Renal cortex interstitium (tissue), 11 donors: ENCODE results near the gene HAP1. TPM values are rescaled to one million over a fixed set of nuclear protein-coding genes. Genes with fewer than 3 reads are reported as not detected.
"Not testable (repeated sequence)": the region's sequence is repeated elsewhere in the genome, so short reads cannot be mapped to it uniquely, and the experiment has no call there.

Experiments used
- DNase-seq, 11 donors: peaks; one replicate each; pipeline ENCODE4 v3.0.0-alpha.2; 2013; ENCODE audit warnings: low read depth in 9 of 11, low spot score in 4 of 11; ENCODE audit errors: extremely low read depth in 1 of 11
- polyA plus RNA-seq, 3 donors: library from polyadenylated mRNA; unstranded; fragments of 120-200 nt; gene quantifications; one replicate each; pipeline ENCODE4 v1.2.1, GENCODE V29; 2013; ENCODE audit not compliant: insufficient read length in 3 of 3

Gene HAP1
- polyA plus RNA-seq, 3 donors, result 0.90 to 1.2 (median 0.90) TPM

DNA sequence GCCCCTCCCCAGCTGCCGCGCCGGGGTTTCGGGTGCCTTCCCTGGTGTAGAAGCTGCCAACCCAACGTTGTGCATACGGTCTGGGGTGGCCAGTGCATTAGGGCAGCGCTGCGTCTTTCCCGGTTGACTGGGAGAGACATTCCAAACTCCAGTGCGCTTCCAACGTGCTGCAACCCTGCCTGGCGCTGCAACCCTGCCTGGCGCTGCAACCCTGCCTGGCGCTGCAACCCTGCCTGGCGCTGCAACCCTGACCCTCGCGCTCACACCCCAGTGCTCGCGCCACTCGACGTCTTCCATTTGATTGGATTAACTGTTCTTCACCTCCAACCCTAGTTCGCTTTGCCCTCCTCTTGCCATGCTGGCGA is 488 bp upstream of the HAP1 start:
- DNase-seq, result peak in 1 of 11 donors; percentile 21

DNA sequence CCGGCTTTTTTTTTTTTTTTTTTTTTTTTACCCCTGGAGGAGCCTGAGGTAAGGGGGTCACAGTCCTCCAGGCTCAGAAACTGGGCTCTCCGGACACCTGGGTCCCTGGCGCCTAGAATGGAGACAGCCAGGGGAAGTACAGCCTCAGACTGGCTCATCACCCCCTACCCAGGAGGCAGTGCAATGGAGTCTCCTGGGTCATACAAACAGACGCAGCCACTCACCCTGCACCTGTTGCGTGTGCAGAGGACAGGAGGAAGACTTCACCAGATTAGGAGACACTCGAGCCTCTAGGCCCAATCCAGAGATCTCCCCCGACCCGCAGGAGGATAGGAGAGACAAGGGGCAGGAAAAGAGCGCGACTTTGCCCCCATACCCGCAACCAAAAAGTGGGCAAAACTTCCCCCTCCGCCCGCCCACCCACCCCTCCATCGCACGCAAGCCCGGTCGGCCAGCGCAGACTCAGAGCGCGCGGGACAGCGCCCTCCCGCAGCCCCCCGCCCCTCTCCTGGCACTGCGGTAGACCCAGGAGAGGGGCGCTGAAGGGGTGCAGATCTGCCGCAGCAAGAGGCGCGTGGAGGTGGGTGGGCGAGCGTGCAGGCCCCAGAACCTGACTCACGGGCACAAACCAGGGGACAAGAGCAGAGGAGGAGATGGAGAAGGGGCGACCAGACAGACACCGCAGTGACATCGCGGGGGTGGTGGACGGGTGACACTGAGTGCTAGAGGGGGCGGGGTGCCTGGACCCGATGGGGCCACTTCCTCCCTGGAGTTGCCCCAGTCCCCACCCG is 900 bp downstream of the HAP1 start:
- DNase-seq, result no peak

DNA sequence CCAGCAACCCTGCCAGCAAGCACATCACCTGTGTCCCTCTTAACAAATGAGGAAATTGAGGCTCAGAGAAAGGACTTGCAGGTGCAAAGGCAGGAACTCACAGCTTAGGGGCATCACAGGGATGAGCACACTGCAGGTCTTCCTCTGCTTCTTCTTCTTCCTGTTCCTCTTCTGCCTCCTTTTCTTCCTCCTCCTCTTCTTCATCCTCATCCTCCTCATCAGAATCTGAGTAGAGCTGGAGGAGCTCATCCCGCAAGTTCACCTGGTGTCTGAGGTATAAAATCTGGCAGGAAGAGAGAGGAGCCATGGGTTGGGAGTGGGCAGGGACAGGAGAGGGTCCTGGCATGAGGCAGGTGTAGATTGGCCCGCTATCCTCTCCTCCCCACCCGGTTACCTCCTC is 2.6 kb downstream of the HAP1 start:
- no peak for DNase-seq

DNA sequence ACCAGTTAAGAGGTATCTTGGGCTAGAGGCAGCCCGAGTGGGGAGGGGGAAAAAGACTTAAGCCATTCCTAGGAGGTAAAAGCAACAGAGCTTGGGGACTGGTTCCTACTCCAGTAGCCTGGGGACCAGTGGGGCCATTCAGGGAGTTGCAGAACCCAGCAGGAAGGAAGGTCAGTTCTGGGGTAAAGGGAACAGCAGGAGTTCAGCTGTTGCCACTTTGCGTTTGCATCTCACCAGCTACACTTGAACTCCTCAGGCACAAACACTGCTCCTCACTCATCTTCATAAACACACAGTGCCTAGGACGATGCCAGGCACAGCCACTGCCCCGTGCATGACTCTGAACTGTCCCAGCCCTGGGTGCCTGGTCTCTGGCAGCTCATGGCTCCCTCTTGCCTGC is 4.0 kb downstream of the HAP1 start:
- no peak for DNase-seq

DNA sequence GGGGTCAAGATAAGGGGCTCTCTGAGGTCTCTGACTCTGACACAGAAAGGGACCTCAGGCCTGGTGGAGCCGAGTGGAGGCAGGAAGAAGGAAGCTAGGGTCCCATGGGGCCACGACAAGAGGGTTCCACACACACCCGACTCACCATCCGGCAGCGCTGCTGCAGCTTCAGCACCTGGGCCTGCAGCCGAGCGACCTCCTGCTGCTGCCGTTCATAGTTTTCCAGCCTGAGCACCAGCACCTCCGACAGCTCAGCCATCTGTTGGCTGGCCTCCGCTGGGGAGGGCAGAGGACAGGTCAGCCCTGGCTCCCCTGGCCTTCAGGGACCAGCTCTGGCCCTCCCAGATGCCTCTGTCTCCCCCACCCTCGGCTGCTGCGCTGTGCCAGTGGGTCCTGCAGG is 6.4 kb downstream of the HAP1 start:
- no peak for DNase-seq

DNA sequence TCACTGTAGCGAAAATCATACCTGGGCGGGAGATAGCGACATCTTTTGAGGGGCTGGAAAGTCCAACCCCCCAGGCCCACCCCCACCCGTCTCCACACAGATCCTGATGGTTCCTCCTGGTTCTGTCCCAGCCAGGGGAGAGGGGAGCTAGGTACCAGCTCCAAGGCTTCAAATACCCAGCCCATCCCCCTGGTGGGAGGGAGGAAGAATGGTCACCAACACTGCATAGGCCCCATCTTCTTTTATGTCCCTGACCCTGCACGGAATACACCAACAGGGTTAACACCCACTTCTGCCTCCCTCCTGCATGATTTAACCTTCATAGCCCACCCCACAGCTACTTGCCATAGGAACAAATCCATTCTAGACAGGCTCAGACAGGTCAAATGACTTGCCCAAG is 9.3 kb downstream of the HAP1 start:
- DNase-seq, result no peak

DNA sequence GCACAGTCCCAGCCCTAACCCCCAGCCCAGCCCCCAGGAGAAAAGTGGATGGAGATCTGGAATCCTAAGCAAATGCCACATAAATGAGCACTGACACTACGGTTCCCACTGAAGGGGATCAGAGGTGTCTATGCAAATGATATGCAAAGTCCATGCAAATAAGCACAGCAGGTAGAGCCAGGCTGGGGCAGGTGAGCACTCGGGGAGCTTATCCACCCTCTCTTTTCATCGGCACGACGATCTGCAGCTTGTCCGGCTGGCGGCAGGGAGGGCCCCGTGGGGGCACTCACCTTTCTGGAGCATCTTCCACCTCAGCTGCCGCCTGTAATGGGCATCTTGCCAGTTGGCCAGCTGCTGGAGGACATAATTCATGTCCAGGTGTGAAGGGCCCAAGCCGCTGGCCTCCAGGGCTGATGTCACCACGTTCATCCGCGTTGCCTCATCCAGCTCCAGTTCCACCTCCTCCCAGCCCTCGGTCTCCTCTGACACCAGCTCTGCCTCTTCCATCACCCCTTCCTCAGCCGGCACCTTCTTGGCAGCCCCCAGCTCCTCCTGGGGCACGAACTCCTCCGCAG is 9.9 kb downstream of the HAP1 start:
- peak in 1 of 11 donors; percentile 31 for DNase-seq

DNA sequence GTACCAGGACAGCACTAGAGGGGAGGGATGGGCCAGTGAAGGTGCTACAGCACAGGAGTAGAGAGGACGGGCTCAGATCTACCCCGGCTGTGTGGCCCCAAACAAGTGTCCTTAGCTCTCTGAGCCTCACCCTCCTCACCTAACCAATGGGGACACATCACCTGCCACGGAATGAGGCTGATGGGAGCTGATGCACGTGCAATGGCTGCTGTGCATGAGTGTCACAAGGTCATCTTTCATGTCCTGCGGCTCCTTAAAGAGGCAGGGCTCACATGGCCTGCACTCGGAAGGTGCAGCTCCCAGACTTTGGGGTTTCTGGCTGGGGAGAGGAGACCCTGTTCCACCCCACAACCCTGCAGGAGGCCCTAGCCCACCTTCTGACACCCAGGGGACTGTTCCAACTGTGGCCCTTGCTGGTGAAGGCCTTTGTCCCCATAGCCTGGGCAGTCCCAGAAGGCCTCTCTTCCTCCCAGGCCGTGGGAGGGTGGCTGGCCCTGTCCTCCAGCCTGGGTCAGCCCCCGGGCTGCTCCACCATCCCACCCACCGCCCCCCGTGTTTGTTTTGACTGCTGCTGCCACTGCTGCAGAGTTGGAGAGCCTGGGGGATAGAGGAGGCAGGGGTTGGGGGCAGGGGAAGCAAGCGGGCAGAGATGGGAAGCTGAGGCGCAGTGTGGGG is 10.5 kb downstream of the HAP1 start:
- DNase-seq, result no peak

DNA sequence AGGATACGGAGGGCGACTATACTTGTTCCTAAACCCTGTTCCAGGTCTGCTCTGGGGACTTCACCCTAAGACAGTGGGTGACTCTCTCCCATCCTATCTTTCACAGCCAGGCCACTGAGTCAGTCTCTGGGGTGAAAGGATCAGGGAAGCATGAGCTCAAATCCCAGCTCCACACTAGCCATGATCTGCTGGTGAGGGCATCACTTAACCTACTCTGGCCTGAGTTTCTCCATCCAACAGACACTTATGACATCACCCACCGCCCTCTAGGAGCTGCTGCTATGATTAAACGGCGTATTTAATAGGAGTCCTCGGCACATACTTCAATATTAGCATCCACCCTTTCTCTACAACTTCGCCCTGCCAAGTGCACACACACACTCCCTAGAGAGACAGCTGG is 12.2 kb downstream of the HAP1 start:
- DNase-seq, result no peak

DNA sequence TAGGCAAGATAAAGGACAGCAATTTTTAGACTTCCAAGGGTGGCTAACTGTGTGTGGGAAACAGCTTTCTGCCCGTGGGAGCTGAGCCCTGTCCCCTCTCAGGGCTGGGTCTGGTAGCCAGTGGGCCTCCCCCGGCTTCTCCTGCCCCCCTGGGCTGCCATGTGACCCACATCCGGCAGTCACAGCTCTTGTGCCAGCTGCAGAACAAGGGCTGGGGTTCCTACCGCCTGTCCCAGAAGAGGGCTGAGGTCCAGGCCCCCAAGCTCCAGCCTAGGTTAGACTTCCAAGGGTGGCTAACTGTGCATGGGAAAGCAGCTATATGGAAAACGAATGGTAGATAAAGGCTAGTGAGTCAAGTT is 16.2 kb downstream of the HAP1 start:
- DNase-seq, result no peak

DNA sequence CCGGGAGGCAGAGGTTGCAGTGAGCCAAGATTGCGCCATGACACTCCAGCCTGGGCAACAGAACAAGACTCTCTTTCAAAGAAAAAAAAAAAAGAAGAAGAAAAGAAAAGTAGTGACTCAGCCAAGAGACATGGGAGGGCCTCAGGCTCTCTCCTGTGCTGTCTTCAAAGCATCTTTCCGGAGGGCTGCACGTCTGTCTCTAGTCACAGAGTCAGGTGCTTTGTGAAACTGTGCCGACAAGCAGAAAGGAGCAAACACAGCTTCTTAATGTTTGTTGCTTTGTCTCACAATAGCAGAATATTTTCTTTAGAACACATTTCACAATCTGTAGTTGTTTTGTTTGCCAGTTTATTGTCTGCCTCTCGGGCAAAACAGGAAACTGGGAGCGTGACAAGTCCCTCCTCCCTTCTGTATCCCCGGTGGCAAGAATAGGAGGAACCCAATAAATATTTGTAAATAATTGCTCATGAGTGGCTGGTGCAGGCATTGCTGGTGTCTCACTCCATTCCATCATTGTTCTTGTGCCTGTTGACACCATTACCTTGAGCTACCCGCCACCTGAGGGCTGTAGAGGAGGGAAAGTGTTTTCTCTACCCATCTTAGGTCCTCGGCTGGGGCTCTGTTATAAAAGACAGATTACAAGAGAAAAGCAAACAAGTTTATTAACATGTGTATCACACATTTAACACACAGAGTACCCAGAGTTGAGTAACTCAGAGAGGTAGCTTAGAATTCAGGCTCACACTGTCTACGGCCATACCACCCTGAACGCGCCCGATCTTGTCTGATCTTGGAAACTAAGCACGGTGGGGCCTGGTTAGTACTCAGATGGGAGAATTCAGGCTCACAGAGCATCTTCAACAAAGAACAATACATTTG is 16.8 kb downstream of the HAP1 start:
- no peak for DNase-seq

DNA sequence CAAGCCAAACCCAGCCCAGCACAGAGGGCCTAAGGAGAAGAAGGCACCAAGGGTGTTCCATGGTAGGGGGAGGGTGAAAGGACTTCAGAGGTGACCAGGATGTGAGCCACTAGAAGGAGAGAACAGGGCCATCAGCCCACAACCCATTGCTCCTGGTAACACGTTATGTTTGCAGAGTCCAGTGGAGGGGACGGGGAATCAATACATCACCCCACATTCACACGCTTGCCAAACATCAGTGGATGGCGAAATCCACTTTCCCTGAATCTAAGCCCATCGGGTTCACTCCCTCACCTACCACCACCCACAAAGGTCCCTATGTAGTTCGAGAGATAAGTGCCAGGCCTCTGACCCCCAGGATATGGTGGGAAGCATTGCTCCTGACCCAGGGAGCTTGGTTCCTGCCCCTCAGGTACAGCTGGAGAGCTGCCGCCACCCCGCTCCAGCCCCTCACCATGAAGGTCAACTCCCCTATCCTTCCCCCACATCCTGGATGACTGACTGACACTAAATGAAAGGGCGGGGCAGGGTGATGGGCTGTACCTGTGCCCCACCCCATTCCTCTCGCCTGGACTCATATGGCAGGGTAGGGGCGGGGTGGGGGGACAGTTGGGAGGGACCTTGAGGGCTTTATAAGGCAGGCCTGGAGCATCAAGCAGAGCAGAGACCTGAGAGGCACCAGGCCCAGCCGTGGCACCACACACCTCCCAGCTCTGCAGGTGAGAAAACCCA is 22.6 kb downstream of the HAP1 start, which contains the start of gene GAST:
Gene GAST, plus strand, starts transcription at position 663 of the 732 bp plus-strand sequence. CDS start 3,106 bp downstream, outside the sequence.
- DNase-seq, result no peak

DNA sequence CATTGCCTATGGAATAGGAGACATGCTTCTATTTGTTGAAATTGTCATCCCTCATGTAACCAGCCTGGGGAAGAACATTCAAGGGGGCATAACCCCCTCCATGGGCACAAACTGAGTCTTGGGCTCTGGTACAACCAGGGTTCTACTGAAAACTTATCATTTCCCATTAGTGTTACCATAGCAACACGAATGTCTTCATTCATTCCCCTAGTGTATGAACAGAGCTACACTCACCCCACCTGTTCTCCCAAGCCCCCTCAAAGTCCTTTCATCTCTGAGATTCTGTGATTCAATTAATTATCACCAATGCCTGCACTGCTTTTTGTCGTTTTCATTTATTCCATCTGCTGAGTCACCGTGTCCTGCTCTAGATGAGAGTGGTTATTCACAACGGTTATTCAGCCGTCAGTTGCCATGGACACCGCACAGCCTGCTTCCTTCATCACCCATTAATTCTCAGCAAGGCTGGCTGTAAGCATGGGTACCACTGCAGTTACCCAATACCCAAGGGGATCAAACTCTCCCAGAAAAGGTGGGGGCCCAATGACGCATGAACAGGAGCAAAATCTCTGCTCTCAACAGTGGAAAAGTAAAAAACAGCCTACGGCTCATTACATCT is 23.9 kb downstream of the HAP1 start:
- DNase-seq, result no peak

DNA sequence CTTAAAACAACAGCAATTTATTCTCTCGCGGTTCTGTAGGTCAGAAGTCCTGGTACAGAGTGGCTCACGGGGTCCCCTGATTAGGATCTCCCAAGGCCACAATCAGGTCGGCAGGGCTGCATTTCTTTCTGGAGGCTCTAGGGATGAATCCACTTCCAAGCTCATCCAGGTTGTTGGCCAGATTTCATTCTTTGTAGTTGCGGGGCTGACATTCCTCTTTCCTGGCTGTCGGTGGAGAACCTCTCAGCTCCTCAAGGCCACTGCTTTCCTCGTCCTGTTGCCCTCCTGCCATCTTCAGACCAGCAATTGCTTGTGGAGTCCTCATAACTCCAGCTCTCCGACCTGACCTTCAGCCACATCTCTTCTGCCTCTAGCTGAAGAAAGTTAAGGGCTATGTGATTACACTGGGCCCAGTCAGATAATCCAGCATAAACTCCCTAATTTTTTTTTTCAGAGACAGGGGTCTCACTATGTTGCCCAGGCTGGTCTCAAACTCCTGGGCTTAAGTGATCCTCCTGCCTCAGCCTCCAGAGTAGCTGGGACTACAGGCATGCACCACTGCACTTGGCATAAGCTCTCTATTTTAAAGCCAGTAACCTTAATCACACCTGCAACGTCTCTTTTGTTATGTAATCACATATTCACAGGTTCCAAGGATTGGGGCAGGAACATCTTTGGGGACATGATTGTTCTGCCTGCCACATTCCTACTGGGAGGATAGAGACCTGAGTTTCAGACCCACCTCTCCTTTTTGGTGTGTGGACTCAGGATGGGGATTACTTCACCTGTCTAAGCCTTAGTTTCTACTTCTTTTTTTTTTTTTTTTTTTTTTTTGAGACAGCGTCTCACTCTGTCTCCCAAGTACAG is 26.4 kb downstream of the HAP1 start:
- DNase-seq, result no peak

DNA sequence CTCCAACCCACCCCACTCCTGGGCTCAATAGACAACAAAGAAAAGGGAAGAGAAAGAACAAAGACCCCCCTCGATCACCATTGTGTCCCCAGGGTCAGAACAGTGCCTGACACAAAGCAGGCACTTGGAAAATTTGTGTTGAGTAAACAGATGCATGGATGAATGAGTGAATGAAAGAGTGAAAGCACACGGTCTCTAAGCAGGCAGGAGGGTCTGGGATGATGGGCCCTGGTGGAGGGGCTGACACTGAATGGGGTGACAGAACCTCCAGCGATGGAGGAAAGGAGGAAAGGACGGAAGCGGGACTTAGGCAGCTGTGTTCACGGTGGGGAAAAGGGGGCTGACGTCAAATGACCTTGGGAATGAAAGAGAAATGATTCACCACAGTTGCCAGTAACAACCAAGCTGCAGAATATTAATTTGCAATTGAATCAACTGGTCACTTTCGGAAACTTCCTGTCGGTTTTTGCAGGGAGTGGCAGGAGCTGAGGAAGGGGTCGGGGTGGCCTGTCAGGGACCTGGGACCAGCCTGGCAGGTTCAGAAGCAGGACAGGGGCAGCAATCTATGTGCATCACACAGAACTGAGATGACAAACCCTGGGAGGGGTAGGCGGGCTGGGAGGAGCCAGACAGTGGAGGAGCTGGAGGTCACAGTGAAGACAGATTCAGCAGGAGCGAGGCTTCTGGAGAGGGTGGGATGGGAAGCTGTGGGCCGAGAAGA is 29.0 kb downstream of the HAP1 start:
- DNase-seq, result no peak

DNA sequence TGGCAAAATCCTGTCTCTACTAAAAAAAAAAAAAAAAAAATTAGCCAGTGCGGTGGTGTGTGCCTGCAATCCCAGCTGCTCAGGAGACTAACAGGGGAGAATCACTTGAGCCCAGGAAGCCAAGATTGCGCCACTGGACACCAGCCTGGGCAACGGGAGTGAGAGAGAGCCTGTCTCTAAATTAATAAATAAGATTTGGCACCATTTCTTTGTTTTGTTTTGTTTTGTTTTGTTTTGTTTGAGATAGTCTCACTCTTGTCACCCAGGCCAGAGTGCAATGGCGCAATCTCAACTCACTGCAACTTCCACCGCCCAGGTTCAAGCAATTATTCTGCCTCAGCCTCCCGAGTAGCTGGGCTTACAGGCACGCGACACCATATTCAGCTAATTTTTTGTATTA is 31.7 kb downstream of the HAP1 start:
- no peak for DNase-seq

DNA sequence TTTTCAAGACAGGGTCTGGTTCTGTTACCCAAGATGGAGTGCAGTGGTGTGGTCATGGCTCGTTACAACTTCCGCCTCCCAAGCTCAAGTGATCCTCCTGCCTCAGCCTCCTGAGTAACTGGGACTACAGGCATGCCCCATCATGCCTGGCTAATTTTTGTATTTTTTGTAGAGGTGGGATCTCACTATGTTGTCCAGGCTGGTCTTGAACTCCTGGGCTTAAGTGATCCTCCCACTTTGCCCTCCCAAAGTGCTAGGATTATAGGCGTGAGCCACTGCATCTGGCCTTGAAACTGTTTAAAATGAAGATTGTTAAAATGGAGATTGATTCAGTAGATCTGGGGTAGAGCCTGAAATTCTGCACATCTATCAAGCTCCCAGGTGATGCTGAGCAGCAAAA is 33.6 kb downstream of the HAP1 start:
- DNase-seq, result not testable (repeated sequence)
